ENCODE measurements around the gene CCDC91.

The CCDC91 gene

DNA sequence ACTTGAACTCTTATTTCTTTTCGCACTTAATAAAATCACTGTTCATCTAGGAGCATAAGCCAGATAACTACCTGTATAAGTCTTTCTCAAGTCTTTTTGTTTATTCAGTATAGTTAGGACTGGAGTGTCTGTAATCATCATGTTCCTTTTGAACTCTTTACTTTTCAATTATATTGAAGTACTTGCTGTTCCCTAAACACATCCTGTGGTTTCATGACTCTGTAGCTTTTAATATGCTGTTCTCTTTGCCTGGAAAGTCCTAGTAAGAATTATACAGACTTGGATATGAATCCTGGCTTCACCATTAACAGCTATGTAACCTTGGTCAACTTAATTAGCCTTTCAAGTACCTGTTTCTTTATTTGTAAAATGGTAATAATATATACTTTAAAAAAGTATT is 88.2 kb downstream of the CCDC91 start:
- in situ Hi-C loops (cut with HindIII; ENCODE audit: low pct_unique_long_range_greater_than_20kb, low sequenced_read_pairs): no loop called here
- TF ChIP-seq JUND (IDR thresholded peaks at IDR 0.05; ENCODE audit: low read depth): no peak
- DNase-seq (ENCODE audit: low read depth in 1 of 2, low spot score in 1 of 2): no peak

DNA sequence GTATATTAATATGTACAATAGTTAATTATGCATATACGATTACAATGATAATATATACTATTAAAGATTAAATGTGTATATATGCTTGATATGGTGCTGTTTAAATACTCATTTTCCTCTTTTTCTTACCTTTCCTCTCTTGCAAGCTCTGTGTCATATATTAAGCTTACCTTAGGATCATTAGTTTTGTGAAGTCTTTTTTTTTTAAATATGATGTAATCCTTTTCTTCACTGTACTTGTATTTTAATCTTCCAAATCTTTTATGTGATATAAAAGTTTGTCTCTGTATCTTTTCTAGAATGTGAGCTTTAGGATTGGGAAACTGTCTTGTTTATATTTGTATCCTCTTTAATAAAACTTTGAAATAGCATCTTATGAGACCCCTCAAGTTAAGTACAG is 88.7 kb downstream of the CCDC91 start:
- in situ Hi-C loops (cut with HindIII; ENCODE audit: low pct_unique_long_range_greater_than_20kb, low sequenced_read_pairs): no loop called here
- TF ChIP-seq JUND (IDR thresholded peaks at IDR 0.05; ENCODE audit: low read depth): no peak
- no peak for DNase-seq (ENCODE audit: low read depth in 1 of 2, low spot score in 1 of 2)

DNA sequence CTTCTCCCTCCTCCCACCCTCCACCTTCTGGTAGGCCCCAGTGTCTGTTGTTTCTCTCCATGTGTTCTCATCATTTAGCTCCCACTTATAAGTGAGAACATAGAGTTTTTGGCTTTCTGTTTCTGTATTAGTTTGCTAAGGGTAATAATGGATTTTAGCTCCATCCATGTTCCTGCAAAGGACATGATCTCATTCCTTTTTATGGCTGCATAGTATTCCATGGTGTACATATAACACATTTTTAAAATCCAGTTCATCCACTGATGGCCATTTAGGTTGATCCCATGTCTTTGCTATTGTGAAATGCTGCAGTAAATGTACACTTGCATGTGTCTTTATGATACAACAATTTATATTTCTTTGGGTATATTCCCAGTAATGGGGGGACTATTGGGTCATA is 96.1 kb downstream of the CCDC91 start:
- in situ Hi-C loops (cut with HindIII; ENCODE audit: low pct_unique_long_range_greater_than_20kb, low sequenced_read_pairs): no loop called here
- DNase-seq (ENCODE audit: low read depth in 1 of 2, low spot score in 1 of 2): no peak
- TF ChIP-seq JUND (IDR thresholded peaks at IDR 0.05; ENCODE audit: low read depth): no peak

DNA sequence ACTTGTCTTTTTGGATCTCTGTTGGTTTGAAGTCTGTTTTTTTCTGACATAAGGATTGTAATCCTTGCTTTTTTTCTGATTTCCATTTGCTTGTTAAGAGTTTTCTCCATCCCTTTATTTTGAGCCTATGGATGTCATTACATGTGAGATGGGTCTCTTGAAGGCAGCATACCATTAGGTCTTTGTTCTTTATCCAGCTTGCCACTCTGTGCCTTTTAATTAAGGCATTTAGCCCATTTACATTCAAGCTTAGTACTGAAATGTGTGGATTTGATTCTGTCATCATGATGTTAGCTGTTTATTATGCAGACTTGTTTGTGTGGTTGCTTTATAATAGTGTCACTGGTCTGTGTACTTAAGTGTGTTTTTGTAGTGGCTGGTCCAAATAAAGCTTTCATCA is 100.0 kb downstream of the CCDC91 start:
- DNase-seq (ENCODE audit: low read depth in 1 of 2, low spot score in 1 of 2): no peak
- in situ Hi-C loops (cut with HindIII; ENCODE audit: low pct_unique_long_range_greater_than_20kb, low sequenced_read_pairs): no loop called here
- TF ChIP-seq JUND (IDR thresholded peaks at IDR 0.05; ENCODE audit: low read depth): no peak

DNA sequence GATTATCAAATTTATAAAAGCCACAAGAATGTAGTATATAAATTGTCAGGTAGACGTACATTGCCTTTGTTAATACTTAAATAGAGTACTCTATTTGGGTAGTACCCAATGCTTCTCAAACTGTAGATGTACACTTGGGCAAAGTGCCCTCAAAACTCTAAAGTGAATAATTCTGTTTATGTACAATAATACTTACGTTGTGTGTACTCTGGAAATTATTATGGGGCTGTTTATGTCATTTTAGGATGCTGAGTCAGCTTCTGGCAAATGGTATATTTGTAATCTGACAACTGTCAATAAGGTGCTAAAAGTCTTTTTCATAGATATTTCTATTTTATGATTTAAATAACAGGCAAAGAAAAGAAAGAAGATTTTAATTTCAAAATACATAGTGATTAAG is 102.4 kb downstream of the CCDC91 start:
- no peak for TF ChIP-seq JUND (IDR thresholded peaks at IDR 0.05; ENCODE audit: low read depth)
- DNase-seq (ENCODE audit: low read depth in 1 of 2, low spot score in 1 of 2): no peak
- in situ Hi-C loops (cut with HindIII; ENCODE audit: low pct_unique_long_range_greater_than_20kb, low sequenced_read_pairs): no loop called here

DNA sequence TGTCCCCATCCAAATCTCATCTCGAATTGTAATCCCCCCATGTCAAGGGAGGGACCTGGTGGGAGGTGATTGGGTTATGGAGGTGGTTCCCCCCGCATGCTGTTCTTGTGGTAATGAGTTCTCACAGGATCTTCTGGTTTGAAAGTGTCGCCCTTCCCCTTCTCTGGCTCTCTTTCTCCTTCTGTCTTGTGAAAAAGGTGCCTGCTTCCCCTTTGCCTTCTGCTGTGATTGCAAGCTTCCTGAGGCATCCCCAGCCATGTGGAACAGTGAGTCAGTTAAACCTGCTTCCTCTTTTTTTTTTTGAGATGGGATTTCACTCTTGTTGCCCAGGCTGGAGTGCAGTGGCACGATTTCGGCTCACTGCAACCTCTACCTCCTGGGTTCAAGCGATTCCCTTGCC is 104.0 kb downstream of the CCDC91 start:
- no peak for DNase-seq (ENCODE audit: low read depth in 1 of 2, low spot score in 1 of 2)
- TF ChIP-seq JUND (IDR thresholded peaks at IDR 0.05; ENCODE audit: low read depth): no peak
- in situ Hi-C loops (cut with HindIII; ENCODE audit: low pct_unique_long_range_greater_than_20kb, low sequenced_read_pairs): no loop called here

DNA sequence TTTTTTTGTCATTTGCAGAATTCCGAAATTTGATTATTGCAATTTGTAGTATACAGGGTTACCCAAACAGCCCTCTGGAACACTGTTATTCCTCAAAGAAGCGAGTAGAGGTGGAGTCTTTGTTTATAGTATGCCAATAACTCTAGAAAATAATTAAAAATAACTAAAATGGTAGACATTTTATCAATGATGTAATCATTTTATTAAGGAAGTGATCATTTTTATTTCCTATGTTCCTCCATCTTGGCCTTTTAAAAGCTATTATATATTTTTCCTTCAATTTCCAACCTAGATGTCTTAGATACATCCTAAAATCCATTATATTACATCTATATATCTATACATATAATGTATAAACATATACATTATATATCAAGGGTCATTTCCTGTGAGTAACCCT is 106.0 kb downstream of the CCDC91 start:
- DNase-seq (ENCODE audit: low read depth in 1 of 2, low spot score in 1 of 2): no peak
- TF ChIP-seq JUND (IDR thresholded peaks at IDR 0.05; ENCODE audit: low read depth): no peak
- in situ Hi-C loops (cut with HindIII; ENCODE audit: low pct_unique_long_range_greater_than_20kb, low sequenced_read_pairs): no loop called here

DNA sequence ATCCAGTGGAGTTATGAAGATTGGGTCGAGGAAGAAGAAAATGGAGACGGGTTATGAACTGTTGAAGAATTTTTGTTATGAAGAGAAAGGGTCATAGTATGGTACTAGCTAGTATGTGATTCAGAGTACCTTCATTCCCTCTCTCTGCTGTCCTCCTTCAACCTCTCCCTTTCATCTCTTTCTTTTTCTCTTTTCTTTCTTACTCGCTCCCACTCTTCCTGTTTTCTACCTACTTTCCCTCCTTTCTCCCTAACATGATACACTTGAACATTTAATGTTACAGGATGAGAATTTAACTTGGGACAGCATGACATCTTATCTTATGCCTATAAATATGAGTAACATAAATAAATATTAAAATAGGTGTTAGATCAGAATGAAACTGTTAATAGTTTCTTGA is 112.9 kb downstream of the CCDC91 start:
- TF ChIP-seq JUND (IDR thresholded peaks at IDR 0.05; ENCODE audit: low read depth): no peak
- DNase-seq (ENCODE audit: low read depth in 1 of 2, low spot score in 1 of 2): no peak
- in situ Hi-C loops (cut with HindIII; ENCODE audit: low pct_unique_long_range_greater_than_20kb, low sequenced_read_pairs): no loop called here

DNA sequence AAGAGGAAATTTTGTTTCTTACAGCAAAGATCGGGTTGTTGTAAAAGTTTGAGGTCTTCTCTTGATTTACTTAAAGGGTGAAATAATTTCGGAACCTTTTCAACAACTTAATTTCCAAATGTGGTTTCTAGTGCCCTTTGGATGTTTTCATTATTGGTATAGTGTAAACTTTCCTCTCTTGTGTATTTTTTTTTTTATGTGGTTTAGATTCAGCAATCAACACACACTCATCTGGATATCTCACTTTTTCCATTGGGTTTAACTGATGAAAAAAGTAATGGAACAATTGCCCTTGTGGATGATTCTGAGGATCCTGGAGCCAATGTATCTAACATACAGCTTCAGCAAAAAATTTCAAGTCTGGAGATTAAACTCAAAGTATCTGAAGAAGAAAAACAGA is 116.3 kb downstream of the CCDC91 start:
- in situ Hi-C loops (cut with HindIII; ENCODE audit: low pct_unique_long_range_greater_than_20kb, low sequenced_read_pairs): no loop called here
- TF ChIP-seq JUND (IDR thresholded peaks at IDR 0.05; ENCODE audit: low read depth): no peak
- no peak for DNase-seq (ENCODE audit: low read depth in 1 of 2, low spot score in 1 of 2)

DNA sequence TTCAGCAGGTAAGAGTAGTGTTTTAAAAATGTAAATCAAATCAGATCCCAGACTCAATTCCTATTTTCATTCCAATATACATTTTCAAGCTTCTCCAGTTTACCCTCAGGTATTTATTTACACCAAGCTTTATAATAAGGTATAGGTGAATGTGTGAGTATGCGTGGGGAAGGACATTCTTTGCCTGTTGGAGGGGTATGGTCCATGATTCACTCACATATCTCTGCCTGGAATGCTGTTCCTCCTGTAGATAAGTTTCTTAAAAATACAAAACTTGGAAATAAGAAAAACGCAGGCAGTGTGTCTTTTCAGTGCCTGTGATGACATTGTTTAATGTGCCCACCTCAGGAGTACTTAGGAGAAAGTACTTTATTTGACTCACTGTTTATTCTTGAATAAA is 118.6 kb downstream of the CCDC91 start:
- in situ Hi-C loops (cut with HindIII; ENCODE audit: low pct_unique_long_range_greater_than_20kb, low sequenced_read_pairs): no loop called here
- DNase-seq (ENCODE audit: low read depth in 1 of 2, low spot score in 1 of 2): no peak
- TF ChIP-seq JUND (IDR thresholded peaks at IDR 0.05; ENCODE audit: low read depth): no peak

DNA sequence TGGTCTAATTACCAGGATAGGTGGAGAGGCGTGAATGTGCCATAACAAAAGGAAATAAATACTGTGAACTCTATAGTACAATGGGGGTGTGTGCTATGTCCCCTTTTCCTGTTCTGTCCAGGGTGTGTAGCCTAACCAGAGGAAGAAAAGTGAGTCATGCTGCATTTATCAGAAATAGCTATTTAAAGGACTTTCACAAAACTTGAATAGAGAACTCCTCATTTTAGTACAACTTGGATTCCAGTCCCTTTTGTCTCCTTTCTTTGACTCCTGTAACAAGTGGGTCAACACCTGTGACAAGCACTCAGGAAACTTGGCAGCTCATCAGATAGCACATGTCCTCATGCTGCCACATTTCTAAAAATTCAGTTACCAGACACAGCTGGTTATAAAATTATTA is 123.4 kb downstream of the CCDC91 start:
- no peak for TF ChIP-seq JUND (IDR thresholded peaks at IDR 0.05; ENCODE audit: low read depth)
- DNase-seq (ENCODE audit: low read depth in 1 of 2, low spot score in 1 of 2): no peak
- in situ Hi-C loops (cut with HindIII; ENCODE audit: low pct_unique_long_range_greater_than_20kb, low sequenced_read_pairs): no loop called here

DNA sequence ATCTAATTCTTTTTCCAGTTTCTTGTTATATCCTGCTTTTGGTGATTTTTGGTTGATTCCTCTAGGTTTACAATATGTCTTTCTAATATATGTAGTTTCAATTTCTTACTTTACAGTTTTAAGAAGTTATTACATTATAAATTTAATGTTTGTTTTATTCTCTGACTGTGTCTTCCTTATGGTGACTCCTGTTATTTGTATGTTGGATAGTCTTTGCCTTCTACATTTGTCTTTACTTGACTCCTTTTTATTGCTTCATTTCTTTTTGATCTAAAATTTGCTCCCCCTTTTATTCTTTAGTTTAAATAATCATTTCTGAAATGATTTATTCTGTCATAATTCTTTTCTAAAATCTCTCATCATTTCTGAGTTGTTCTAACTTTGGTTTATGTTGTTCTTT is 125.8 kb downstream of the CCDC91 start:
- no peak for TF ChIP-seq JUND (IDR thresholded peaks at IDR 0.05; ENCODE audit: low read depth)
- no peak for DNase-seq (ENCODE audit: low read depth in 1 of 2, low spot score in 1 of 2)
- in situ Hi-C loops (cut with HindIII; ENCODE audit: low pct_unique_long_range_greater_than_20kb, low sequenced_read_pairs): no loop called here

DNA sequence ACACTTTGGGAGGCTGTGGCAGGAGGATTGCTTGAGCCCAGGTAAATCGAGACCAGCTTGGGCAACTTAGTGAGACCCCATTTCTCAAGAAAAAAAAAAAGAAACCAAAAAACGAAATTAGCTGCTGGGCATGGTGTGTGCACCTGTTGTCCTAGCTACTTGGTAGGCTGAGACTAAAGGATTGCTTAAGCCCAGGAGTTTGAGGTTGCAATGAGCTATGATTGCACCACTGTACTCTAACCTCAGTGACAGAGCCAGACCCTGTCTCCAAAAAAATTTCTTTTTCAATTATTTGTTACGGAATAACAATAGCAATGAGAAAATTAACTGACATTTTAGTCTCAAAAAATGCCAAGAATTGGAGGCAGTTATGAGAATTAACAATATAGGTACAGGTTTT is 128.0 kb downstream of the CCDC91 start:
- no peak for TF ChIP-seq JUND (IDR thresholded peaks at IDR 0.05; ENCODE audit: low read depth)
- in situ Hi-C loops (cut with HindIII; ENCODE audit: low pct_unique_long_range_greater_than_20kb, low sequenced_read_pairs): no loop called here
- no peak for DNase-seq (ENCODE audit: low read depth in 1 of 2, low spot score in 1 of 2)

DNA sequence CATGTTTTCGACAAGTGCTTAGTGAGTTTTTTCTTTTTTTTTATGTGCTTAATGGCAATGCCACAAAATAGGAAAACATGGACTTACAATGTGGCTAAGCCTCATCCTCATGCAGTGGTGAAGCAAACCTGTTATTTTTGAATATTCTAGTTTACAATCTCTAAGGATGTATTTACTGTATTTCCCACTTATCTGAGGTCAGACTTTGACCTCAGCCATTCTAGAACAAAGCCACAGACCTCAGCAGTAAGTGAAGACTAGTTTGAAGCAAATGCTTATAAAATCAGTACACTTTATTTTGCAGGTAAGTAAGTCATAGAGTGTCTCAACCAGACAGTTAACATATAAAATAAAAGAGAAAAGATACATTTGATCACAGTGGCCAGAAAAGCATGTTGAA is 130.1 kb downstream of the CCDC91 start:
- no peak for DNase-seq (ENCODE audit: low read depth in 1 of 2, low spot score in 1 of 2)
- in situ Hi-C loops (cut with HindIII; ENCODE audit: low pct_unique_long_range_greater_than_20kb, low sequenced_read_pairs): no loop called here
- no peak for TF ChIP-seq JUND (IDR thresholded peaks at IDR 0.05; ENCODE audit: low read depth)

DNA sequence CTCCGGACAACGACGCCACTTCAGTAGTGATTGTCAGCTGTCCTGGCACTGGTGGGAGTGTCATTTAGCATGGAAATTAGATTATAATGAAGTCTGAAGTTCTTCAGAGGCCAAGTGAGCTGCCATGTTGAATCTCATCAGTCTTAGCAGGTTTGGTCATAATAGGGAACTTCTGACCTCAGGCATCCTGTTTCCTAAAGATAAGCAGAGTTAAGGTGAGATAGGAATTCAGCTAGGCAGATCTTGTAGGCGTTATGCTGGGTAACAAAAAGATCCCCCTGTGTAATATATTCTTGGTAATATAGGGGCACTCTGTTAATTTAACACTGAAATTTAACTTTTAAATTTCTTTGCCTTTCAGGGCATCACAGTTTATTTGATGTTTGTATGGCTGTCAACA is 137.5 kb downstream of the CCDC91 start:
- no peak for DNase-seq (ENCODE audit: low read depth in 1 of 2, low spot score in 1 of 2)
- TF ChIP-seq JUND (IDR thresholded peaks at IDR 0.05; ENCODE audit: low read depth): no peak
- in situ Hi-C loops (cut with HindIII; ENCODE audit: low pct_unique_long_range_greater_than_20kb, low sequenced_read_pairs): no loop called here
